CD4-positive, alpha-beta T cell treated with Interleukin-6 at 100 ng/mL for 8 hours (primary cell): Measurements from ENCODE around the gene MRPL34.
"Not testable (repeated sequence)": the region's sequence is repeated elsewhere in the genome, so short reads cannot be mapped to it uniquely, and the experiment has no call there.

Experiments
- DNase-seq: peaks from one replicate; pipeline ENCODE4 v3.0.0-alpha.2; 2020; ENCODE audit warnings: mixed read lengths, low spot score

MRPL34 gene

DNA sequence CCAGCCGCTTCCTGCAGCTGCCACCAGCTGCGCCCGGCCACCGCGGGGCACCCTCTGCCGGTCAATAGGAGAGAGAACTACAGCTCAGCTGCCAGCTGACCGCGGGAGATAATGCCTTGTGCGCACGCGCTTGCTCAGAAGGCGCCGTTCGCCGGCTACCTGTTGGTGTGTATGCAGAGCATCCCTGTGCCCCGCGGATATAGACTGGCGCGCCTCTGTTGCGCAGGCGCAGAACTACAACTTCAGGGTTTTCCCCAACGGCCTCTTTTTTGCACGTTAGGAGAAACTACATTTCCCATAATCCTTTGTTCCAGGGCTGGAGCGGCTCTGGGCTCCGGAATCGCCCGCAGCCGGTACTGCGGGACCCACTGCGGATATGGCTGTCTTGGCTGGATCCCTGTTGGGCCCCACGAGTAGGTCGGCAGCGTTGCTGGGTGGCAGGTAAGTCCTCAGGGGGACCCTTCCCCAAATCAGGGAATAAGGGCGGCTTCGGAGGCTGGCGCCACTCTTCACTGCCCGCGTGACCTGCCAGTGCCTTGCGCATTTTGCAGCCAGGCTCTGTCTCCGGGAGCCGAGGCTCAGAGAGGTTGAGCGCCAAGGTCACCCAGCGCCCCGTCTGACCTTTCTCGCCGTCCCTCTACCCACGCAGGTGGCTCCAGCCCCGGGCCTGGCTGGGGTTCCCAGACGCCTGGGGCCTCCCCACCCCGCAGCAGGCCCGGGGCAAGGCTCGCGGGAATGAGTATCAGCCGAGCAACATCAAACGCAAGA, at the start of gene MRPL34:
Gene MRPL34, plus strand, starts transcription at position 356 of the 768 bp plus-strand sequence. Its CDS starts 21 bp downstream, at position 377.
- DNase-seq, result peak; percentile 99

DNA sequence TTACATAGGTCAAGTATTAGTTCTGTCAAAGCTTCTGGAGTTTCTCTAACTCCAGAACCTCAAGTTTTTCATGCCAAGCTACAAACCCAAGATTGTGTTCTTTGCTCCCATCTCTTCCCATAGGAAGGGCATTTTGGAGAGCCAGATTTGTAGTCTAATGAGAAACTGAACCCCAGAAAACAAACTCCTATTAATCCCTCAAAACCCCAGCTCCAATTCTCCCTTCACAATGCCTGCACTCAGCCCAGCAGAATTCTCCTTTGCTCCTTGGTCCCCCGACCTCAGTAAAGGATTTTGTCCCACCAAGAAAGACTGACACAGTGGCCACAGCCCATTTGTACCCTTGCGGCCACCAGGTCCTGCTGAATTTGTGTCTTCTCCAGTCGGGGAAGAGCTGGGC, 49.5 kb upstream of the MRPL34 start:
- DNase-seq, result no peak

GRCh38 chr19:17259118-17259780, 46.4 kb upstream of the MRPL34 start:
- no peak for DNase-seq

DNA sequence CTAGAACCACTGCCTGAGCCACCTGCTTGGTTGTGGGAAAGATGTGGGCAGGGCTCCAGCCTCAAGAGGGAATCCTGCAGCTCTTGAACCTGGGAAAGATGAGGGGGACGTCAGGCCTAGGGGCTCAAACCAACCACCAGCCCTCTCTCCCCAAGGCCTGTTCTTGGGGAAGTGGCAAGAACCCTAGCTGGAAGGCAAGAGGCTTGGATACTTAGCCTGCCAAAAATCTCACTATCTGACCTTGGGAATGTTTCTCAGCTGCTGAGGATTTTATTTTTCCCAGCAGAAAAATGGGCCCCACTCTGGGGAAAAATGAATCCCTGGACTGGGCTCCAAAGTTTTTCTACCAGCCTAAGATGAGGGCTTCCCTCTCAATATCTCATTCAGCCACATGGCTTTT, 45.7 kb upstream of the MRPL34 start:
- no peak for DNase-seq

DNA sequence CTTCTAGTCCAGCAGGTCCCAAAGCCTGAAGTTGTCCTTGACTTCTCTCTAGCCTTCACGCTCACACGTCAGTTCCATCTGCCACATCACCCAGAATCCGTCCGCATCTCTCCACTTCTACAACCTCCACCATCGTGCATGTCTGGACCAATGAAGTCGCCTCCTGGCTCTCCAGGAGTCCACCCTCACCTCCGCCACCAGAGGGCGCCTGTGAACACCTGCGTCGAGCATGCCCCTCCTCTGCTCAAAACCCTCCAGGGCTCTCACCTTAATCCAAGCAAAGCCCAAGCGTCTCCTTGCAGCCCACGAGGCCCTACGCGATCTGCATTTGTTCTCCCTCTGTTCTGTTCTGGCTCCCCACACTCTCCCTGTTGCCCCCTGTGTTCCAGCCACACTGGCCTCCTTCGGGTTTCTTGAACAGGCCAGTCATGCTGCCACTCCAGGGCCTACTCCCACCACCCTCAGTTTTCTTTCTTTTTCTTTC, 44.8 kb upstream of the MRPL34 start:
- DNase-seq, result peak; percentile 90

DNA sequence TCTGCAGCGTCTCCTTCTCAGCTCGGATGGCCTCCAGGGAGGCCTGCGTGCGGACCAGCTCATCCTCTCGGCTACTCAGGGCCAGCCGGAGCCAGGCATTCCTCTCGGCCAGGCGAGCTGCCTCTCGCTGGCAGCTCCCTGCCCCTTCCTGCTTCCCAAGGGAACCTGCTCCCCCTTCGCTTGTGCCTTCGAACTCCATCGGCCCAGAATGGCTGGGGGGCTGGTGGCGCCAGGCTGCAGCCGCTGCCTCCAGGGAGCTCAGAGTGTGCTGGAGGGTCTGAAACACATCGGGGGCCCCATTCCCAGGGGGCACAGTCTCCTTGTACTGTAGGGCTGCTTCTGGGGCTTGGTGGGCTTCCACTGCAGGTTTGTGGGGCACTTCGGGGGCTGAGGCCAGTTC, 43.1 kb upstream of the MRPL34 start:
- DNase-seq, result no peak

- DNase-seq, result no peak
Observed at GRCh38 chr19:17263712-17264640, 41.7 kb upstream of the MRPL34 start.

DNA sequence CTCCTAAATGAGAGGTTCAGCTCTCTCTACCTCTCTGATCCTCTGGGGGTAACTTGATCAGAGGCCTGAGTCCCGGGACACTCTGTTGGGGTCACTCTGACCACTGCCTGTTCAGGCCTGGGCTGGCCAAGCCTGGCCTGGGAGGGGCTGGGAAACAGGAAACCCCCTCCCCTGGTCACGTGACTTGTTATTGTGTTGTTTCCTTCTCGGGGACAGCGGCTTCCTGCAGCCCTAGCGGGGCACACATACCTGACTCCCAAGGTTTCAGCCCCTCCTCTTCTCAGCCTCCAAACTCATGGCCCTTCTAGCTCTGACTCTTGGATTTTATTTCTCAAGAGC, 41.1 kb upstream of the MRPL34 start, which contains the start of gene USHBP1:
Gene USHBP1, minus strand, starts transcription at position 105 of the 339 bp plus-strand sequence. CDS start 446 bp downstream, outside the sequence.
- no peak for DNase-seq

DNA sequence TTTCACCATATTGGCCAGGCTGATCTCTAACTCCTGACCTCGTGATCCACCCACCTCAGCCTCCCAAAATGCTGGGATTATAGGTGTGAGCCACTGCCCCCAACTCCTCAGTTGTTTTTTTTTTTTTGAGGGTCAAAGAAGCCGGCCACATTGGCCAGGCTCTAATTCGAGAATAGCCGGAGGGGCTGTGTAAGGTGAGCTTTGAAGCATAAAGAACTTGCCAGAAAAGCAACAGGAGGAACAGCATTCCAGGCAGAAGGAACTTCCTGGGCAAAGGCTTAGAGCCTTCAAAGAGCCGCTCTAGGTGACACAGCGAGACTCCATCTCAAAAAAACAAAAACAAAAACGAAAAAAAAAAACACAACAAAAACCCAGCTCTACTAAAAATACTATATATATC, 39.6 kb upstream of the MRPL34 start:
- no peak for DNase-seq

DNA sequence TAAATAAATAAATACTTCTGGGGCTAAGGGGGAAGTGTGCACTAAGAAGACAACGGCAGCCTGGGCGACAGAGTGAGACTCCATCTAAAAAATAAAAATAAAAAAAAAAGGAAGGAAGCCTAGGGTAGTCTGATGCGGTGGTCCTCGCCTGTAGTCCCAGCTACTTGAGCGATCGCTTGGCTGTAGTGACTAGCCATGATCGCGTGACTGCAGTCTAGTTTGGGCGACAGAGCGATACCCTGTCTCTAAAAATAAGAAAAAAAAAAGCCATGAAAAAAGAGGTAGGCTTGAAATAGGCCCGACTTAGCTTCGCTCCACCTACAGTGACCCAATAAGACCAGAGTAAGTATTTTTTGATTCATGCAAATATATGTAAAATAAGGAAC, 39.1 kb upstream of the MRPL34 start:
- no peak for DNase-seq

DNA sequence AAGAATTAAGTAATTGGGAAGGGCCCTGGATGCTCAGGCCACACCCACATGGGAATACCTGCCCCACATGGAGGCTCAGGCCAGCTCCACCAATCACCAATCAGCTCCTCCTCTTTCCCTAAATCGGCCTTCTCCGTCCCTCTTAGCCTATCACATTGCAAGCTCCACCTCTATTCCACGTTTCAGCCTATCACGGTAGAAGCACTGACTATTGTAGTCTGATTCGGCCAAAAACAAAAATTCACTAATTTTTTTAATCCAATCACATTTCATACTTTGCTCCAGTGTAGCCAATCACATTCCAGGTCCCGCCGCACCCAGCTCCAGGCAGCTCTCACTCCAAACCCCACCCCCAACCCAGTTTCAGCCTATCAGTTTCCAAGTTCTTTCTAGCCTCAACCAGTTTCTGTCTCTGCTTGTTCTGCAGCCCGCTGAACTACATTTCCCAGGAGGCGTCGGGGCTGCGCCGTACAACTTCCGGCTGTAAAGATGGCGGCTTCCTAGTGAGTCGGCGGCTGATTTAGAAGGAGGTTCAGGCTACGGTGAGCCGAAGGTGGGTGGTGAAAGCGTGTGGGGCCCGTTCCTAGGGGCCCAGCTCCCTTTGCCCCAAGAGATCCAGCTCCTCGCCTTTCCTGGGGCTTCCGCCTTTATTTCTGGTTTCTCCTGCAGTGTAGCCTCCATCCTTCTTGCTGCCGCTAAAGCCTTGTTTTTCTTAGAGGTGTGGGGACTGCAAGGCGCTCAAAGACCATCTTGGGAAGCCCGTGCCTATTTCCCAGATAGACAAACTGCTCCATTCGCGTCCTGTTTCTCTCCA, 38.5 kb upstream of the MRPL34 start, which contains the start of gene BABAM1:
Gene BABAM1, plus strand, starts transcription at position 469 of the 814 bp plus-strand sequence. CDS start 1,364 bp downstream, outside the sequence.
- DNase-seq, result peak; percentile 97

- DNase-seq, result no peak
Observed at GRCh38 chr19:17268754-17269153, 36.9 kb upstream of the MRPL34 start.

- not testable (repeated sequence) for DNase-seq
Observed at GRCh38 chr19:17274892-17275291, 30.8 kb upstream of the MRPL34 start.

- DNase-seq, result no peak
Observed at GRCh38 chr19:17275441-17276175, 30.1 kb upstream of the MRPL34 start.

GRCh38 chr19:17279436-17279835, 26.2 kb upstream of the MRPL34 start:
- DNase-seq, result no peak

- DNase-seq, result no peak
Observed at GRCh38 chr19:17281391-17282304, 24.0 kb upstream of the MRPL34 start, which contains the start of gene ANKLE1. Gene ANKLE1 (plus strand): TSS chr19:17281901. CDS start chr19:17281921, 20 bp downstream.

DNA sequence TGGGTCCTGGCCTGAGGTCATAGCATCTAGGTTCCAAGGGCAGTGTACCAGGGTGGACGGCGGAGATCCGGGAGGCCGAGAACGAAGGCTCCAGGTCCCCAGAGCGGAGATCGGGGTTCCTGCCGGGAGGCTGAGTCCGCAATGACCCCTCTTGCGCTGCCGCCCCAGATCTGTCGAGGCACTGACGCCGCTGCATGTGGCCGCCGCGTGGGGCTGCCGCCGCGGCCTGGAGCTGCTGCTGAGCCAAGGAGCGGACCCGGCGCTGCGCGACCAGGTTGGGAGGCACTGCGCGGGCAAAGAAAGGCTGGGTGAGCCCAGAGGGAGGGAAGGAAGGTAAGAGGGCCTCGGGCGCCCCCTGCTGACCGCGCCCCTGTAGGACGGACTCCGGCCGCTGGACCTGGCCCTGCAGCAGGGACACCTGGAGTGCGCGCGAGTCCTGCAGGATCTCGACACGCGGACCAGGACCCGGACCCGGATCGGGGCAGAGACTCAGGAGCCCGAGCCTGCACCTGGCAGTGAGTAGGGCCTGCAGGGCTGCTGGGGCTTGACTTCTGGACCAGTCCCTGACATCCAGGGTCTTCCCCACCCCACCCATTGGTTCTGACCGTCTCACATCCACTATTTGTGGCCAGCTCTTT, 23.1 kb upstream of the MRPL34 start:
- DNase-seq, result peak; percentile 72

DNA sequence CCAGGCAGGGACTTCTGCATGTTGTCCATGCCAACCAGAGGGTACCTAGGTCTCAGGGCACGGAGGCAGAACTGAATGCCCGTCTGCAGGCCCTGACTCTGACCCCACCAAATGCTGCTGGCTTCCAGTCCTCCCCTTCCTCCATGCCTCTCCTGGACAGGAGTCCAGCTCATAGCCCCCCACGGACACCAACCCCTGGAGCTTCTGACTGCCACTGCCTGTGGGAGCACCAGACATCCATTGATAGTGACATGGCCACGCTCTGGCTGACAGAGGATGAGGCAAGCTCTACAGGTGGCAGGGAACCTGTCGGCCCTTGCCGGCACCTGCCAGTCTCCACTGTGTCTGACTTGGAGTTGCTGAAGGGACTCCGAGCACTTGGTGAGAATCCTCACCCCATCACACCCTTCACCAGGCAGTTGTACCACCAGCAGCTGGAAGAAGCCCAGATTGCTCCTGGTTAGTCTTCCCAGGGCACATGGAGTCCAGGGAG, 22.1 kb upstream of the MRPL34 start:
- DNase-seq, result no peak
